NCI-H2107 treated with DMSO at 0.1 percent for 48 hours (cell line): ENCODE results near the gene ADARB2.
A peak's percentile ranks its signal among the peaks of the same experiment; 100 is the strongest.
"Not testable (repeated sequence)": the region's sequence is repeated elsewhere in the genome, so short reads cannot be mapped to it uniquely, and the experiment has no call there.

Experiments used
- DNase-seq: peaks from one replicate; lab custom pipeline; 2025; ENCODE audit not compliant: unreplicated experiment; lab: John Stamatoyannopoulos, UW

Gene ADARB2

GRCh38 chr10:1552406-1552805 is 184.9 kb downstream of the ADARB2 start:
- no peak for DNase-seq

DNA sequence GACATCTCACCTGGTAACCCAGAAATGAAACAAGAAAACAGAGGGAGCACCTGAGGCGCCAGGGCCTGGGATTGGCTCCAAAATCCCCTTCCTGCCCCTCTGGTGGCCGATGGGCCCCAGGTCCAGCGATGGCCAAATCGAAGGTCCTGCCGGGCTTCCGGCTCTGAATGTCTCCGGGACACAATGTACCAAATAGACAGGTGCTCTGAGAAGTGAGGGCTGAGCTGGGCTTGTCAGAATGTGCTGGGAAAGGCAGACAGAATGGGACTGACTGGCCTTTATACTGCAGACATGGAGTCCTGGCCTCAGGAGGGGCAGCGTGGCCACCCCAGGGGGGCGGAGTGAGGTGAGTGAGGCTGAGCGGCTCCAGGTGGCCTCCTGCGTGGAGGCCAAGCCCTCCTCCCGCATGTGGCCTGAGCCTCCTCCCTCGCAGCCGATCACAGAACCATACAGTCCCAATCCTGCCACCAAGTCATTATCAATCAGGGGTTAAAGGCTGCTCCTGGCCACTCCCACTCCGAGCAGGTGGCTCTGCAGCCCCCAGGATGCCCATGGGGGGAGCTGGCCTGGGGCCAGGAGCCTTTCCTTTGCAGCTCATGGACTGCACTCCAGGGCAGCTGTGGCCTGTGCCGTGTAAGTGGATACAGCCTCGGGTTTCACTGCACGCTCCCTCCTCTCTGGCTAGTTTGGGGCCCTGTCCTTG is 185.5 kb downstream of the ADARB2 start:
- no peak for DNase-seq

- DNase-seq: no peak
Observed at GRCh38 chr10:1550616-1551015, 186.7 kb downstream of the ADARB2 start.

DNA sequence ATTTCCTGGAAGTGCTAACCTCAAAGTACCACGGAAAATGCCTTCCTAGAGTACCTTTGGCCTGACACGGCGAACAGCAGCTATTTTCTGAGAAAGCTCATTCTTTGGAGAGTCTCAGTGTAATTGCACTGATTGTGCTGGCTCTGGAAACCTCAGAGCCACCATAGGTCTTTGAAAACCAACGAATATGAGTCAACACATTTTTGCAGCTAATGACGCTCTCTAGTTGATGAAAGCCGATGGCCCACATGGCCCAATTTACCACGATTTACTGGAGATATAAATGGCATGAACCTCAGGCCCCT is 187.1 kb downstream of the ADARB2 start:
- DNase-seq: peak; percentile 55

GRCh38 chr10:1549591-1550290 is 187.6 kb downstream of the ADARB2 start:
- no peak for DNase-seq

DNA sequence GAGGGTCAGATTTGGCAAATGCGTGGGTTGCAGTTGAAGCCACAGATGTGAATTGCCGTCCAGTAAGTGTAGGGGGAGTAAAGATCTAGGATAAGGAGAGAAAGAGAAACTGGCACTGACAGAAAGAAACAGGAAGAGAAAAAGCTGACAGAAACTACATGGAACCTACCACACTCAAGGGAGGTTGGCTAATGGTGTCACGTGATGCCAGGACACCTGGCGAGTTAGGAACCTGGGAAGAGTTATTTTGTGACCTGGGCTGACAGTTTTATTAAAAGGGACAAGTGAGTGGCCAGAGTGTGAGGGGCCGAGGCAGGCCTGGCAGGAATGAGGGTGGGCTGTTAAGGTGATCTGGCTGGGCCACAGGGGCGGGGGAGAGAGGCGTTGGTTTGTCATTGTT is 188.7 kb downstream of the ADARB2 start:
- no peak for DNase-seq

DNA sequence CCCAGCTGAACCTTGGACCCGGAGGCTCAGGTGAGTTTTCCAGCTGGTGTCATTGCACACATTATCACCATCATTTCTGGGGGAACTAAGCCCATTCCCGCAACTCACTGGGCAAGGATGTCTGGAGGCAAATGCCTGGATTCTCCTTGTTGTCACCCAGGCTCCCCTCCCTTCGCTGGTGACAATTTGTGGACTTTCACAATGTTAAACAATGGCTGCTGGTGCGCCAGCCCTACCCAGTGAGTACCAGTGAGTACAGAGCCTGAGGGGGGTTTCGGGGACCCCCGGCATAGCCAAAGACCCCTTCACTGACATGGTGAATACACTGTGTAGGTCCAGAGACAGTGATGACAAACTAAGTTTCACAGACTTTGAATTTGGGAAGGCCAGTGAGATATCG is 189.2 kb downstream of the ADARB2 start:
- no peak for DNase-seq

GRCh38 chr10:1546431-1547110 is 190.8 kb downstream of the ADARB2 start:
- no peak for DNase-seq

DNA sequence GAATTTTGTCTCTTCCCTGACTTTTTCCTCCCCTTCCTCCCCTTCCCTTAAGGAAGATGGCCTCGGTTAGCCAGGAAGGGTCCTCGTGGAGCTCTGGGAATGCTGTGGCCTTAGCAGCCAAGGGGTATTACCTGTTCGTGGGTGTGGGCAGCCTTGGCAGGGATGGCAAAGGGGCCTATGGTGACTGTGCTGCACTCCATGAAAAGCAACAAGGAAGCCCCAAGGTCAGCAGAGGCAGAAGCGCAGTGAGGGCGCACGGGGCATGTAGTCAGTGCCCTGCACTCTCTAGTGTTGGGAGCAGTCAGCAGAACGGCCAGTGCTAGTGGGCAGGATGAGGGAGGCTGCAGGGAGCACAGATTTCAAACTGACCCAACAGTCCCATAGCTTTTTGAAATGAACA is 191.8 kb downstream of the ADARB2 start:
- no peak for DNase-seq

GRCh38 chr10:1544929-1545328 is 192.4 kb downstream of the ADARB2 start:
- peak; percentile 26 for DNase-seq

DNA sequence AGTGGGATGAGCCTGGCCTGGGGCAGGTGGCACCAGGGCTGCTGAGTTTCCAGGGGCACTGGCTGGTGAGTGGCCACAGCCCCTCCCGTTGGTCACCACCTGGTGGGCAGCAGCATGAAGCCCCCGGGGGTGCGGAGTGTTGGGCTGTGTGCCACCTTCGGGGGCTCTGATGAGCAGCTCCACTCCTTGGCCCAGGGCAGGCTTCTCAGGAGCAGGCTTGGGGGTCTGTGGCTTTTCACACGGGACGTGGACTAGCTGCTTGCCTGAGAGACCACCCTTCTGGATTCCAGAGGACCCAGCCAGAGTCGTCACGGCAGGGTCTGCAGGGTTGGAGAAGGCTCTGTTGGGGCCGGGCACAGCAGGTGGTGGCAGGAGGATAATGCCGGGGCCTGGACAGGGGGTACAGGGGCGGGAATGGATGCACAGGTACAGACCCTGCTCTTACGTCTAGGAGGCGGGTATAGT is 193.1 kb downstream of the ADARB2 start:
- no peak for DNase-seq

DNA sequence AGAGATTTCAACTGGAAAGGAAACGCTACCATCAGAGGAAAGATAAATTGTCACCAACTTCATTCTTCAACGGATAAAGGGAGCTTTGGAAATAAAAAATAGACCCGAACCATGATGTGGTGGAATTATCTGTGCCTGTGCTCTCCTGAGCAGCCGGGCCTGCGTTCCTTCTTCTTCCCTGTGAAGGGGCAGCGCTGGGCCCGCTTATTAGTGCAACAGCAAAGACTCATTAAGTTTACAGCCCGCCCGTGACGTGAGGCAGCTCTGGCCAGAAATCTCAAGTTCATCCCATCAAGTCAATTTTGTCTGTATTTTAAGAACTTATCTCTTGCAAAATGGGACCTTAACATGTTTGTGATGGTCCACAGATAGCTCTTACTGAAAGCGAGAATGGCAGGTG is 193.7 kb downstream of the ADARB2 start:
- no peak for DNase-seq

DNA sequence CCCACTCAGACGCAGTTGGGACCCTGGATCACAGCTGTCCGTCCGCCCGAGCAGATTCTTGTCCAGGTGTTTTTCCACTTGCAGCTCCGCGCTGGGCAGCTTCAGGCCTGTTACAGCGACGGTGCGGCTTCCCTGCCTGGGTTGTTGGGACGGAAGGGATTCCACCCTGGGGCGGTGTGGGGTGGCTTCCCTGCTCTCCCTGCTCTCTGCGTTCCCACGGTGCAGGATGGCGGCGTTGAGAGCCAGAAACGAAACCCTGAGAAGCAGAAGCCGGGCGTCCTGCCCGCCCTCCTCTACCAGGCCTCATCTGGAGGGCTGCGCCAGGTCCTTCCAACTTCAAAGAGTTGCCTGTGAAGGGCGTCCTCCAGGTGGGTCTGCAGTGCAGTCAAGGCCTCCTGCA is 194.4 kb downstream of the ADARB2 start:
- DNase-seq: no peak

DNA sequence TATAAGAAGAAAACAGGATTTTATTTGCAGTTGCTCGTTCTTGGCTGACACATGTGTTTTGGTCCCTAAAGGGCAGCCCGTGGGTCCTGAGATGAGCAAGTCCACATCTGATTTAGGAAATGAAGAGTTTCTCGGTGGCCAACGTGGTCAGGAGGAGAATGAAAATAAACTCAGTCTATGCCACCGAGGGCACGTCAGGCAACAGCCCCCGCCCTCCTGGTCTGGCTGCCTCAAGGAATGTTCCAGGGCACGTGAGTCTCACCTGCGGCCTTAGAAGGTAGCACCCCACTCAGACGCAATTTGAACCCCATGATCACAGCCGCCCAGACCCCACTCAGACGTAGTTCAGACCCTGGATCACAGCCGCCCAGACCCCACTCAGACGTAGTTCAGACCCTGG is 197.2 kb downstream of the ADARB2 start:
- no peak for DNase-seq

GRCh38 chr10:1539216-1539615 is 198.1 kb downstream of the ADARB2 start:
- no peak for DNase-seq

GRCh38 chr10:1538531-1539061 is 198.7 kb downstream of the ADARB2 start:
- DNase-seq: no peak

GRCh38 chr10:1538121-1538520 is 199.2 kb downstream of the ADARB2 start:
- DNase-seq: no peak

- DNase-seq: not testable (repeated sequence)
Observed at GRCh38 chr10:1537449-1537848, 199.9 kb downstream of the ADARB2 start.

DNA sequence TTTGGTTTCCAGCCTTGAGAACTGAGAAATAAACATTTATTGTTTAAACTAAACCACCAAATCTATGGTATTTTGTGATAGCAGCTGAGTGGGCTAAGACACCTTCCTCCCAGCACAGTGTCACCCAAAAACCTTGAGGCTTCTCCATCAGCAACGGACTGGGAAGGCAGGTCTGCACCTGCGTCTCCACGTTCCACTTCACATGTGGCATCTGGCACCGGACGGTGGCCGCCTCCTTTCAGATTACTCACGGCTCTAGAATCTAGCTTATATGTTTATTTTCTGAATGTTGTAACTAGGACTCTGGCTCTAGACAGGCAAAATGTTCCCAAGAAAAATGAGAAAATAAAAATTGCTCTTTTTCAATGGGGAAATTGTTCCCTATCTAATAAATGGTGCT is 201.0 kb downstream of the ADARB2 start:
- DNase-seq: no peak

DNA sequence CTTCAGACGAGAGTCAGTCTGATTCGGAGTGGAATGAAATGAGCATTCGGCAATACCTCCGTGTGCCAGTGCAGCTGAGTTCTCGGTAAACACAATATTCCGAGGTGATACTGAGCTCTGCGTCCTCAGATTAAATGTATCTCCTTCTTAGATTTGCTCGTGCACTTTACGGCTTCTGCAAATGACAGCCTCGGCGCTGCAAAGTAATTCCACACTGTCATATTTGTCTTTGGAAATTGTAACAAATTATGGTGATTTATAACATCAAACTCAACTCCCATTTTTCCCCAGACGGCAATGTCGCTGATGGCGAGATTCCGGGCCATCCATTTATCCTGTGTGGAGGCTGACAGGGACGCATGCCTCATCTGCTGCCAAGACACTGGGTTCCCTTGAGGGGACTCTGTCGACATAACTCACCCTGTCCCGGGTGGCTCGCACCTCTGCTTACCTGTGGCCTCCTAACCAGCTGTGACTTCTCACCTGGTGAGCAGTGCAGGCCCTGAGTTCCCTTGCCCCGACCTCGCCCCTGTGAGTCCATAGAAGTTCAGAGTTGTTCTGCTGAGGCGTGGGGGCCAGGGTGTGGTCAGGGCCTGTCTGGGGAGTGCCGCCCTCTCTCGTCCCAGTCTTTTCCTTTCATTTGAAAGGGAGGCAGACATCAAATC is 201.9 kb downstream of the ADARB2 start:
- no peak for DNase-seq

DNA sequence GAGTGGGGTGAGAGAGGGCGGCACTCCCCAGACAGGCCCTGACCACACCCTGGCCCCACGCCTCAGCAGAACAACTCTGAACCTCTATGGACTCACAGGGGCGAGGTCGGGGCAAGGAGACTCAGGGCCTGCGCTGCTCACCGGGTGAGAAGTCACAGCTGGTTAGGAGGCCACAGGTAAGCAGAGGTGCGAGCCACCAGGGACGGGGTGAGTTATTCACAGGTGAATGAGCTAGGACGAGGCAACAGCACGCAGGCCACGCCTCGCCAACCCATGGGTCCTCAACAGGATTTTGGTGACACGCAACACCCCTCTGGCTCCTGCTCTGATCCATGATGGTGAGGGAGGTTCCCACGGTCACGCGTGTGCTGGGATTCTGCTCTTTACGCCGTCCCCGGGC is 202.5 kb downstream of the ADARB2 start:
- no peak for DNase-seq

DNA sequence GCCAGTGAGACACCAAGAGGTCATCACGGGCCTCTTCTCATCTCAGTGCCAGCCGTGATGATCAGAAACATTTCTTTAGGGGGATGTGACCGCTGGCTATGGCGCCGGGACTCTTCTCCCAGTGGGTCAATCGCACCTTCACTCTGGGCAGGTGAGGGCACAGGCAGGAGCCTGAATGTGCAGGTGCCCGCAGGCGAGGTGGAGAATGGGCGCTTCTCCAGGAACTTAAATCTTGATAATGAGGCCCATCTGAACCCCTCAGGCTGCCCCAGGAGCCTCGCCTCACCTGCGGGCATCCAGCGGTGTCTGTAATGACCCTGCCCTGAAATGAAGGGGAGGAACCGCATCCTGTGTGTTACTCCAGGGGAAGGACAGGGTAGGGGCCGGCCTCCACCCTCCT is 204.7 kb downstream of the ADARB2 start:
- no peak for DNase-seq
